ENCODE measurements around the gene LEMD3.

- TF ChIP-seq CTCF (conservative IDR thresholded peaks at IDR 0.05; ENCODE audit: low read length): no peak
- TF ChIP-seq EZH2phosphoT487 (IDR thresholded peaks at IDR 0.05; ENCODE audit: borderline replicate concordance, low read depth, low read length): no peak
These were observed 122.9 kb downstream of the LEMD3 start for GRCh38 chr12:65292241-65292640.
